GM21529 (cell line): ENCODE results near the gene ITGB2.
"Not testable (repeated sequence)": the region's sequence is repeated elsewhere in the genome, so short reads cannot be mapped to it uniquely, and the experiment has no call there.

Experiments
- ATAC-seq: cut with Tn5 transposase; IDR thresholded peaks from one replicate; pipeline ENCODE4 v1.9.1; 2021; ENCODE audit not compliant: unreplicated experiment

ITGB2 gene

GRCh38 chr21:44887126-44887806 lies 33.4 kb downstream of the ITGB2 start:
- ATAC-seq = no peak

DNA sequence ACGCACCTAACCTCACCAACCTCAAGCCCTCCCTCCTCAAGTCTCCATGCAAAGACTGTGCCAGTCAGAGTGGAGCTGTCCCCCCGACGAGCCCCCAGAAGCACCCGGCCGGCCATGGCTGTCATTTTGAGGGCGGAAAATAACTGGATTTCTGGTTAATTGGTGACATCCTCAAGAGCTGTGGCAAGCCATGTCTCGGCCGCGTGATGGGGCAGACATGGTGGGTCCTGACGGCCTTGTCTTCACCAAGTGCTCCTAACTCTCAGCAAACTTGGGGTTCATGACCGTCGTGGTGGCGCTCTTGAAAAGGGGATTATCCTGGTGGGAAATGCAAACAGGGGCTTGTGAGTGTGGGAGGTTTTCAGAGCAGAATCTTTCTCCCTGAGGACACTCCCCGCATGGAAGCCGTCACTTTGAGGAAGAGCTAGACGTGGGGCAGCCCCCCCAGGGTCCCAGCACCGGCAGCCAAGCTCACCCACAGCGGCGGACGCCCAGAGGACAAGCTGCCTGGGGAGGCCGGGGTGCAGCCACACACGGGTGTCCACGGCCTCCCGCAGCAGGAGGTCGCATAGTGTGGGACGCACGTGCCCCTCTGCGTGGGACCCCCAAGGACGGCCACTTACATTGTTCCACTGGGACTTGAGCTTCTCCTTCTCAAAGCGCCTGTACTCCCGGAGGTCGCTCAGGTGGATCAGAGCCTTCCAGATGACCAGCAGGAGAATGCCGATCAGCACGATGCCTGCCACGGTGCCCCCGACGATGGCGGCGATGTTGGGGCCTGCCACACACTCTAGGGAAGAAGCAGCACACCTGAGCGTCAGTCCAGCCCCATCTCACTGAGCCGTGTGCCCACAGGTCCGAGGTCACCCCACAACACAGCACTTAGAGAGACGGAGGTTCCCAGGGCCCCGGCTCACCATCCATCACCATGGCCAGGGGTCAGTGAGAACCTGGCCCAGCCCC lies 34.3 kb downstream of the ITGB2 start:
- ATAC-seq = no peak

- no peak for ATAC-seq
Measured at GRCh38 chr21:44885615-44886014, 35.1 kb downstream of the ITGB2 start.

DNA sequence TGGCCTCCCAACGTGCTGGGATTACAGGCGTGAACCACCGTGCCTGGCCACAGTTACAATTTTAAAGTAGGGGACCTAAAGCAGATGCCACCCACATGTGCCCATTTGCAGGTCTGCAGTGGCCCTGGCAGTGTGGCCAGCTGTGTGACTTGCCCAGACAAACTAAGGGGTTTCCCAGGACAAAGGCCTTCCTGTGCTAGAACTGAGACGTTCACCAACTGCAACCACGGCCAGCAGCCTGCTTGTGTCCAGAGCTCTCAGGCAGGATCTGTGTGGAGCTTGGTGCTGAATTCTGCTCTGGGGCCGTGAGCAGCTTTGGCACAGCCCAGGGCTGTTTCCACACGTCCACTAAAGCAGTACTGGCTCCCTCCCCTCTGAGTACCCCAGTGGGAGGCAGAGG lies 36.6 kb downstream of the ITGB2 start:
- ATAC-seq = no peak

DNA sequence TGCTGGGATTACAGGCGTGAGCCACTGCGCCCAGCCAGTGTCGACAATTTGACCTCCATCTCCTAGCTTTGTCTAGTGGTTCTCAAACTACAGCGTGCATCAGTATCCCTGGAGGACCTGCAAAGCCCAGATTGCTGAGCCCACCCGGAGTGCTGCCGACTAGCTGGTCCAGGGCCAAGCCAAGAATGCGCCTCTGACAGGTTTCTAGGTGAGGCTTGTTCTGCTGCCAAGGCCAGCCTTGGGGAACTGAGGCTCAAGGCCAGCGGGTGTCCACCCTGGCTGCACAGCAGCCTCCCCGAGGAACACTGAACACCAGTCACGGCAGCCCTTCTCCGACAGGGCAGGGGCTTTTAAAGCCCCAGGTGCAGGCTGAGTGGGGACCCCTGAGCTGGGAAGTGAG lies 37.4 kb downstream of the ITGB2 start:
- no peak for ATAC-seq

GRCh38 chr21:44881198-44881872 lies 39.4 kb downstream of the ITGB2 start:
- no peak for ATAC-seq

DNA sequence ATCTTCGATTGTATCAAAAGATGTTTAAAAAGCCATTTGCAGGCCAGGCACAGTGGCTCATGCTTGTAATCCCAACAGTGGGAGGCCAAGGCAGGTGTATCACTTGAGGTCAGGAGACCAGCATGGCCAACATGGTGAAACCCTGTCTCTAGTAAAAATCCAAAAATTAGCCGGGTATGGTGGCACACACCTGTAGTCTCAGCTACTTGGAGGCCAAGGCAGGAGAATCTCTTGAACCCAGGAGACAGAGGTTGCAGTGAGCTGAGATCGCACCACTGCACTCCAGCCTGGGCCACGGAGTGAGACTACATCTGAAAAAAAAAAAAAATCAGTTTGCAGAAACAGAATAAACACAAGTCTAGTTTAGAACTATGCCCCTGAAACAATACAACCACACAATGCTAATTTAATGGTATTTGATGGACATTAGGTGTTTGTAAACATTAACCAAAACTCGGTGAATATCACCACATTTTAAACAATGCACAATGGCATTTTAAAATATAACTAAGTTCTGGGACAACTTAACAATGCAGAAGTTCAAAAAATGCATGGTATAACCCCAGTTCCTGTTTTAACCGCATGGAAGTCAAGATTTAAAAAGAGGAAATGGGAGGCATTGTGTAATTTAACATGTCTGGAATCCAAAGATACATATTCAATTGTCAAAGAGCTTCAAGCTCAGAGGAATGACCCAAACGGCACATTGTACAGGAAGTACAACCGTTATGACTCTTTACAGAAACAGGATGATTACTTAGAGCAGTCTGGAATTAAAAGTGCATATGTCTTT lies 40.1 kb downstream of the ITGB2 start:
- ATAC-seq = no peak

GRCh38 chr21:44879238-44879637 lies 41.5 kb downstream of the ITGB2 start:
- not testable (repeated sequence) for ATAC-seq

GRCh38 chr21:44878053-44878982 lies 42.4 kb downstream of the ITGB2 start:
- no peak for ATAC-seq

DNA sequence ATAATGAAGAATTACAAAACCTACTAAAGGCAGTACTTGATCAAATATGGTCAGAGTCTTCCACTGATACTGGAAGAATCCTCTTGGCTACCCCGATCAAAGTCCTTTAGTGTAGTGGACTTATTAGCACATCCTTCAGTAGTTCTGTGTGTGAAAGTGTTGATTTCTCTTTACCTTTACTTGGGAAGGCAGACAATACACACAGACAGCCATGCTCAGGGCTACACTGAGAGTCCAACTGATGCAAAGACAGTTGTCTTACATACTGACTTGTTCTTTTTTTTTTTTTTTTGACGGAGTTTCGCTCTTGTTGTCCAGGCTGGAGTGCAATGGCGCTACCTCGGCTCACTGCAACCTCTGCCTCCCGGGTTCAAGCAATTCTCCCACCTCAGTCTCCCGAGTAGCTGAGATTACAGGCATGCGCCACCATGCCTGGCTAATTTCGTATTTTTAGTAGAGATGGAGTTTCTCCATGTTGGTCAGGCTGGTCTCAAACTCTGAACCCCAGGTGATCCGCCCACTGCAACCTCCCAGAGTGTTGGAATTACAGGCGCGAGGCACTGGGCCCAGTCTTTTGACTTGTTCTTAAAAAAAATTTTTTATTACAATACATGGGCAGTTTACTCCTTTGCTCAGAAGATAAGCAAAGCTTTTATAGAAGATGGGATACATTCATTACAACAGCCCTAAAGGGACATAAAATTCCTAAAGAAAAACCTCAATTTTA lies 43.7 kb downstream of the ITGB2 start:
- no peak for ATAC-seq

- ATAC-seq = no peak
Measured at GRCh38 chr21:44875316-44875700, 45.4 kb downstream of the ITGB2 start.

GRCh38 chr21:44874497-44875315 lies 46.0 kb downstream of the ITGB2 start:
- ATAC-seq = peak; percentile 10

DNA sequence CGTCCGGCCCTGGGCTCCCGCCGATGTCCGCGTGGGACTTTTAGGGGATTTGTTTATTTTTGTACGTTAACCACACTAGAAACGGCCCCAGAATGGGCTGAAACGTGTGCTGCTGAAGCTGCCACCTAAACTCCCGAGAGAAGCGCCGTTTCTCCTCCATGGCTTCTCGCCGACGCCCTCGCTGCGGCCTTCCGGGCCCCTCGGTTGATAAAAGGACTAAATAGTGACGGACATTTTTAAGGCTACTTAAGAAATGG lies 46.5 kb downstream of the ITGB2 start:
- peak; percentile 8 for ATAC-seq

GRCh38 chr21:44873356-44874239 lies 47.1 kb downstream of the ITGB2 start, which contains the start of gene PTTG1IP:
TSS of gene PTTG1IP (minus strand) at chr21:44873690. CDS start at chr21:44873616, 74 bp downstream.
- ATAC-seq = peak; percentile 62

DNA sequence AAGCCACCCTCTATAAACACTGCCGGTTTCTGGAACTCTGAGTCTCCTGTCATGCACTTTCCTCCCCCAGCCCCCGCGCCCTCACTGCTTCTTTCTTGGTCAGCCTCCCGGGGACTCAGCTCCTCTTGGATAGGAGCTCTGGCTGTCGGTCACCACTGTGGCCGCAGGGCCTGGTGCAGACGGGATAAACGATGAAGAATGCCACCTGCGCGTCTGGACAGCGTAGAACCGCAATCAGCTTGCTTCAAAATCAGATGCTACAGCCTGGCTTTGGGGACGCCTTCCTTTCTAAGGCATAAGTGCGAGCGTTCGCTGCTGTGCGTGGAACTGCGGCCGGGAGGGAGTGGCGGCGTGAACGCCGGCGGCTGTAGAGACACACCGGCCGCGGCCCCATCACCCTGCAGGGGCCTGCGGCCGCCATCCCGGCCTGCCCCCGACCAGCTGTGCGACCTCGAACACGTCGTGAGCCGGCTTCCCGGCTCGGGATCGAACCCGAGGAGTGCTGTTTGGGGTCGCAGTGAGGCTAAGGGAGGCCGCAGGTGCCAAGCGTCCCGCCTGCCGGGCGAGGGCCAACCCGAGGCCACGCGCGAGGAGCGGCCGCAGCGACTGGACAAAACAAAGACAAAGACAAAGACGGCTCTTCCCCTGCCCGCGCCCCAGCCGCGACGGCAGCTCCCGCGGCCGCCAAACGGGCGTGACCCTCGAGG lies 47.9 kb downstream of the ITGB2 start:
- peak; percentile 2 for ATAC-seq

DNA sequence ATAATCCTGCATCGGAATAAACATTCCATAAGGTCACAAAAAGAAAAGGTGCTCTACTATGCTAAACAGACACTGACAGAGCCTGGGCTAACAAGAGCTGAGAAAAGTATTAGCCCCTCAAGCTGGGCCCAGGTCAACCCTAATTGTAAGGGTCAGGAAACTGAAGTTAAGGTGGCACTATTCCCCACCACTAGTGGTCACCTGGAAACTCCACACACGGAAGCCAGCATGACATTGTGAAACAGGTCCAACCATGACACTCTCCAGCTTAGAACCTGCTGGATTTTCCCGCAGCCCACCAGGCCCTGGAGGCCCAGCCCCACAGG lies 48.4 kb downstream of the ITGB2 start:
- no peak for ATAC-seq
